Transverse colon (tissue), 4 donors: Measurements from ENCODE around the gene SHC2.

ENCODE experiments used
- POLR2A ChIP-seq: fragments of 450-650 bp; IDR thresholded peaks from one replicate; pipeline ENCODE4 v1.6.1; 2016; ENCODE audit warnings: antibody characterized with exemption, mild to moderate bottlenecking, moderate library complexity
- POLR2AphosphoS5 ChIP-seq, 3 donors: sonication (generic); formaldehyde crosslinking; IDR thresholded peaks; one replicate each; pipeline ENCODE4 v1.6.1; 2016; ENCODE audit warnings: antibody characterized with exemption in 3 of 3
- TF ChIP-seq, protein P1 (sequence below), 5 experiments: fragments of 200-600 bp in 3 of 5; fragments of 450-650 bp in 2 of 5; sonication (generic) in 3 of 5; IDR thresholded peaks; 1 replicate in 2 of 5; 2 replicates in 3 of 5; pipeline ENCODE4 v1.5.1; 2016 to 2017; ENCODE audit warnings: antibody characterized with exemption in 5 of 5, inconsistent platforms in 3 of 5, mild to moderate bottlenecking in 2 of 5, moderate library complexity in 1 of 5

GRCh38 chr19:506404-507285, 45.8 kb upstream of the SHC2 start:
- no peak for TF ChIP-seq POLR2A
- TF ChIP-seq, protein P1, sequence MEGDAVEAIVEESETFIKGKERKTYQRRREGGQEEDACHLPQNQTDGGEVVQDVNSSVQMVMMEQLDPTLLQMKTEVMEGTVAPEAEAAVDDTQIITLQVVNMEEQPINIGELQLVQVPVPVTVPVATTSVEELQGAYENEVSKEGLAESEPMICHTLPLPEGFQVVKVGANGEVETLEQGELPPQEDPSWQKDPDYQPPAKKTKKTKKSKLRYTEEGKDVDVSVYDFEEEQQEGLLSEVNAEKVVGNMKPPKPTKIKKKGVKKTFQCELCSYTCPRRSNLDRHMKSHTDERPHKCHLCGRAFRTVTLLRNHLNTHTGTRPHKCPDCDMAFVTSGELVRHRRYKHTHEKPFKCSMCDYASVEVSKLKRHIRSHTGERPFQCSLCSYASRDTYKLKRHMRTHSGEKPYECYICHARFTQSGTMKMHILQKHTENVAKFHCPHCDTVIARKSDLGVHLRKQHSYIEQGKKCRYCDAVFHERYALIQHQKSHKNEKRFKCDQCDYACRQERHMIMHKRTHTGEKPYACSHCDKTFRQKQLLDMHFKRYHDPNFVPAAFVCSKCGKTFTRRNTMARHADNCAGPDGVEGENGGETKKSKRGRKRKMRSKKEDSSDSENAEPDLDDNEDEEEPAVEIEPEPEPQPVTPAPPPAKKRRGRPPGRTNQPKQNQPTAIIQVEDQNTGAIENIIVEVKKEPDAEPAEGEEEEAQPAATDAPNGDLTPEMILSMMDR (IDR thresholded peaks at IDR 0.05) = peak; percentile 94 to 100 (median 97)
- peak in 1 of 3 donors; percentile 64 for TF ChIP-seq POLR2AphosphoS5 (IDR thresholded peaks at IDR 0.05)
